Measurements from ENCODE around the gene CHN2. TPM values are rescaled to one million over a fixed set of nuclear protein-coding genes. Genes with fewer than 3 reads are reported as not detected.

CHN2 gene
- total RNA-seq, 1 experiment from 2014 or later, result not detected

DNA sequence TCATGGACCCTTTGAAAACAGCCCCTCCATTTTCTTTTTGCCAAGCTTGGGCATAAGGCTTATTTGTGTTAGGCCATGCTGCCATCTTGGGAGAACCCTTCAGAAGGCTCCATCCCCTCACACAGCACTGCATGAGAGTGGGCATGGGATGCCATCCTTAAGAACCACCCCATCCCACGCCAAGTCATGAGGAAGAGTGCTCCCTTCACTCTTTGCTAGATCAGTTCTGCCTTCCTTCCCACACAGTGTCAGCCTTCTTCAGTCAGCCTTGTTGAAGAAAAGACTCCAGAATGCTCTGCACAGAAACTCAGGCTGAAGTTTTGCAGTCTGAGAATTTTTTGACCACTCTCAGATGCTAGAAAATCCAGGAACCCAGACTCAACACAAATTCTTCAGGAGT lies 15.5 kb upstream of the CHN2 start:
- H3K36me3 ChIP-seq (ENCODE audit: low read depth), result no peaks in the 10 kb centered on the region
- no peak overlapping the region for H3K27ac ChIP-seq
- no peak overlapping the region for H2AFZ ChIP-seq
- H3K27me3 ChIP-seq (ENCODE audit: insufficient read depth, low read depth), result no peaks in the 10 kb centered on the region
- no peaks in the 10 kb centered on the region for H3K4me1 ChIP-seq (replicated peaks; ENCODE audit: insufficient read depth)
- H3K9me3 ChIP-seq (ENCODE audit: insufficient read depth, low read depth), result no peaks in the 10 kb centered on the region
- no peaks in the 10 kb centered on the region for H3F3A ChIP-seq (ENCODE audit: insufficient read depth, low read depth)
- intact Hi-C loops (cut with micrococcal nuclease; ENCODE audit: unreplicated experiment), result no loop called here
- no peak for DNase-seq
- POLR2A ChIA-PET (ENCODE audit: unreplicated experiment), result no interaction called here
- TF ChIP-seq, protein P1, sequence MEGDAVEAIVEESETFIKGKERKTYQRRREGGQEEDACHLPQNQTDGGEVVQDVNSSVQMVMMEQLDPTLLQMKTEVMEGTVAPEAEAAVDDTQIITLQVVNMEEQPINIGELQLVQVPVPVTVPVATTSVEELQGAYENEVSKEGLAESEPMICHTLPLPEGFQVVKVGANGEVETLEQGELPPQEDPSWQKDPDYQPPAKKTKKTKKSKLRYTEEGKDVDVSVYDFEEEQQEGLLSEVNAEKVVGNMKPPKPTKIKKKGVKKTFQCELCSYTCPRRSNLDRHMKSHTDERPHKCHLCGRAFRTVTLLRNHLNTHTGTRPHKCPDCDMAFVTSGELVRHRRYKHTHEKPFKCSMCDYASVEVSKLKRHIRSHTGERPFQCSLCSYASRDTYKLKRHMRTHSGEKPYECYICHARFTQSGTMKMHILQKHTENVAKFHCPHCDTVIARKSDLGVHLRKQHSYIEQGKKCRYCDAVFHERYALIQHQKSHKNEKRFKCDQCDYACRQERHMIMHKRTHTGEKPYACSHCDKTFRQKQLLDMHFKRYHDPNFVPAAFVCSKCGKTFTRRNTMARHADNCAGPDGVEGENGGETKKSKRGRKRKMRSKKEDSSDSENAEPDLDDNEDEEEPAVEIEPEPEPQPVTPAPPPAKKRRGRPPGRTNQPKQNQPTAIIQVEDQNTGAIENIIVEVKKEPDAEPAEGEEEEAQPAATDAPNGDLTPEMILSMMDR (conservative IDR thresholded peaks at IDR 0.05), result no peak
- H3K4me2 ChIP-seq, result no peak overlapping the region
- CTCF ChIA-PET, result no interaction called here
- H3K4me3 ChIP-seq, result no peak overlapping the region
- BruUV-seq (replicated peaks), result no TSS peak
- no peaks in the 10 kb centered on the region for H3K79me2 ChIP-seq (ENCODE audit: low read depth)
- no peaks in the 10 kb centered on the region for H3K9me2 ChIP-seq (ENCODE audit: insufficient read depth)
- H4K20me1 ChIP-seq (ENCODE audit: insufficient read depth), result no peaks in the 10 kb centered on the region

DNA sequence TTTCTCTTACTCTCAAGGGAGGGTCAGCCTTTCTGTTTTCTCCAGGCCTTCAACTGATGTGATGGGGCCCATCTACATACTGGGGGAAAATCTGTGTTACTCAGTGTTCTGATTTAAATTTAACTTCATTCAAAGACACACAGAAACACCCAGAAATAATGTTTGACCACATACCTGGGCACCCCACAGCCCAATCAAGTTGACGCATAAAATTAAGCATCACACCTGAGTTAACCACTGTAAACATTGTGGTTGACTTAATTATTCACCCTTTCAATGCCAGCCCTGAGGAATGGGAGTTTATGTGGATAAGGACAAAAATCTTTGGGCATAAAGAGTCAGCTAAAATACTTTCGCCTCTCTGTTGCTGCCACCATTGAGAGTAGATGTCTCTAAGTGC lies 10.0 kb upstream of the CHN2 start:
- H3K4me1 ChIP-seq (replicated peaks; ENCODE audit: insufficient read depth), result peaks cover 5% of the 10 kb centered on the region
- H3K4me3 ChIP-seq, result no peak overlapping the region
- H2AFZ ChIP-seq, result no peak overlapping the region
- no peaks in the 10 kb centered on the region for H3K9me3 ChIP-seq (ENCODE audit: insufficient read depth, low read depth)
- no TSS peak for BruUV-seq (replicated peaks)
- CTCF ChIA-PET, result interaction anchor here (0.7 kb wide), 1 partner anchor 566 kb away, joined by 3 read pairs; no protein-coding TSS in a partner anchor
- TF ChIP-seq, protein P1 (conservative IDR thresholded peaks at IDR 0.05), result no peak
- no peak for TF ChIP-seq EZH2 (IDR thresholded peaks at IDR 0.05; ENCODE audit: low read depth)
- H3K27me3 ChIP-seq (ENCODE audit: insufficient read depth, low read depth), result no peaks in the 10 kb centered on the region
- DNase-seq, result no peak
- no peak overlapping the region for H3K27ac ChIP-seq
- no peaks in the 10 kb centered on the region for H3K9me2 ChIP-seq (ENCODE audit: insufficient read depth)
- H3K79me2 ChIP-seq (ENCODE audit: low read depth), result no peaks in the 10 kb centered on the region
- H3F3A ChIP-seq (ENCODE audit: insufficient read depth, low read depth), result peaks cover 3% of the 10 kb centered on the region; the same call in 1 of the 2 replicates
- no peaks in the 10 kb centered on the region for H4K20me1 ChIP-seq (ENCODE audit: insufficient read depth)
- intact Hi-C loops (cut with micrococcal nuclease; ENCODE audit: unreplicated experiment), result no loop called here
- no peaks in the 10 kb centered on the region for H3K36me3 ChIP-seq (ENCODE audit: low read depth)
- POLR2A ChIA-PET (ENCODE audit: unreplicated experiment), result no interaction called here
- no peak overlapping the region for H3K4me2 ChIP-seq

DNA sequence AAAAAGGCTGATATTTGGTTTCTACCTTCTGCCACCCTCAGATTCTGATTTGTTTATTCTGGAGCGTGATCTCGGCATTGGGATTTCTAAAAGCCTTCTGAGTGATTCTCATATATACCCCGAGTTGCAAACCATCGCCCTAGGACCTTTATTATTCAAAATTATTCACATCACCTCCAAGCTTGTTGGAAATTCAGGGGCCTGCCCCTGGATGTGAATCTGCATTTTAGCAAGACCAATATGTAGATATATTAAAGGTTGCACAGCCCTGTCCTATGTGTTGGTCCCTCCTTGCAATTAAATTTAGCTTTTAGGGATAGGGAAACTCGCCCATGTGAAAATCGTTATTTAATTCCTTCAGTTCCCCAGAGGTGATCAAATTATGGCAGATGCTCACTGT lies 9.0 kb upstream of the CHN2 start:
- ChIA-PET CTCF (no interaction called here), POLR2A (ENCODE audit: unreplicated experiment) (no interaction called here)
- H3K9me3 ChIP-seq (ENCODE audit: insufficient read depth, low read depth), result no peaks in the 10 kb centered on the region
- no peaks in the 10 kb centered on the region for H4K20me1 ChIP-seq (ENCODE audit: insufficient read depth)
- peaks cover 11% of the 10 kb centered on the region; the same call in 1 of the 2 replicates for H3F3A ChIP-seq (ENCODE audit: insufficient read depth, low read depth)
- H3K4me3 ChIP-seq, result no peak overlapping the region
- H3K4me1 ChIP-seq (replicated peaks; ENCODE audit: insufficient read depth), result peaks cover 15% of the 10 kb centered on the region
- H3K79me2 ChIP-seq (ENCODE audit: low read depth), result no peaks in the 10 kb centered on the region
- no peak for TF ChIP-seq EZH2 (IDR thresholded peaks at IDR 0.05; ENCODE audit: low read depth)
- no peaks in the 10 kb centered on the region for H3K36me3 ChIP-seq (ENCODE audit: low read depth)
- H3K27me3 ChIP-seq (ENCODE audit: insufficient read depth, low read depth), result no peaks in the 10 kb centered on the region
- no peaks in the 10 kb centered on the region for H3K9me2 ChIP-seq (ENCODE audit: insufficient read depth)
- DNase-seq, result no peak
- intact Hi-C loops (cut with micrococcal nuclease; ENCODE audit: unreplicated experiment), result no loop called here
- H2AFZ ChIP-seq, result no peak overlapping the region
- no peak overlapping the region for H3K4me2 ChIP-seq
- BruUV-seq (replicated peaks), result no TSS peak
- H3K27ac ChIP-seq, result no peak overlapping the region

DNA sequence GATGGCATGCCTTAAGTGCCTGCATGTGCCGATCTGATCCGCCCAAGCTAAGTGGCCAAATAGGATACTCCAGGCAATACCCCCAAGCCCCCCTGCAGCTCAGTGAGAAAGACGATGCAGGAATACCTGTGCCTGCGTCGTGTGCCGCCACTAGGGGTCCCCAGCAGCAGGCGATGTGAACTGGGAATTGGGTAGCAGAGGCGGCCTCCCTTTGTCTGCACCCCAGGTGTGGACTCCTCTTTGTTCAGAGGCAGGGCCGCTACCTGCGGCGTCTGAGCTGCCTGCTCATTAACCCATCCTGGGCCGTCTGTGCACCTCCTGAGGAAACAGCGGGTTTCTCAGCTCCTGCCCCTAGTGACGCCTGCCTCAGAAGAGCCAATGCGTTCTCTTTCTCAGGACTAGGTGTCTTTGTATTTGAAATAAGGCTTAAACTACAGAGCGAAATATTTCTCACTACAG lies 4.8 kb upstream of the CHN2 start:
- POLR2A ChIA-PET (ENCODE audit: unreplicated experiment), result interaction anchor here (0.5 to 0.6 kb wide), 2 partner anchors 94 to 839 kb away, joined by 4 to 14 read pairs; no protein-coding TSS in a partner anchor
- no peak overlapping the region for H3K4me3 ChIP-seq
- H3F3A ChIP-seq (ENCODE audit: insufficient read depth, low read depth), result peaks cover 35% of the 10 kb centered on the region
- DNase-seq, result peak in 1 of 2 experiments; percentile 35
- H3K27me3 ChIP-seq (ENCODE audit: insufficient read depth, low read depth), result no peaks in the 10 kb centered on the region
- CTCF ChIA-PET, result interaction anchor here (0.6 to 0.7 kb wide), 2 partner anchors 33 to 220 kb away, joined by 3 read pairs; no protein-coding TSS in a partner anchor
- TF ChIP-seq EZH2 (IDR thresholded peaks at IDR 0.05; ENCODE audit: low read depth), result no peak
- TF ChIP-seq, protein P1 (conservative IDR thresholded peaks at IDR 0.05), result peak; percentile 77
- H4K20me1 ChIP-seq (ENCODE audit: insufficient read depth), result no peaks in the 10 kb centered on the region
- peaks cover 47% of the 10 kb centered on the region for H3K4me1 ChIP-seq (replicated peaks; ENCODE audit: insufficient read depth)
- no TSS peak for BruUV-seq (replicated peaks)
- H3K4me2 ChIP-seq, result peak overlapping the region; percentile 53
- no peak overlapping the region for H2AFZ ChIP-seq
- intact Hi-C loops (cut with micrococcal nuclease; ENCODE audit: unreplicated experiment), result loop anchor here (2.0 kb wide), 1 partner anchor 219 kb away; no protein-coding TSS in a partner anchor
- H3K9me2 ChIP-seq (ENCODE audit: insufficient read depth), result no peaks in the 10 kb centered on the region
- H3K9me3 ChIP-seq (ENCODE audit: insufficient read depth, low read depth), result no peaks in the 10 kb centered on the region
- no peaks in the 10 kb centered on the region for H3K36me3 ChIP-seq (ENCODE audit: low read depth)
- no peaks in the 10 kb centered on the region for H3K79me2 ChIP-seq (ENCODE audit: low read depth)
- peak overlapping the region; percentile 61 for H3K27ac ChIP-seq

Data from PC-9 (cell line).